ENCODE results near the gene MRPL12.
"Not testable (repeated sequence)": the region's sequence is repeated elsewhere in the genome, so short reads cannot be mapped to it uniquely, and the experiment has no call there.

Gene MRPL12

DNA sequence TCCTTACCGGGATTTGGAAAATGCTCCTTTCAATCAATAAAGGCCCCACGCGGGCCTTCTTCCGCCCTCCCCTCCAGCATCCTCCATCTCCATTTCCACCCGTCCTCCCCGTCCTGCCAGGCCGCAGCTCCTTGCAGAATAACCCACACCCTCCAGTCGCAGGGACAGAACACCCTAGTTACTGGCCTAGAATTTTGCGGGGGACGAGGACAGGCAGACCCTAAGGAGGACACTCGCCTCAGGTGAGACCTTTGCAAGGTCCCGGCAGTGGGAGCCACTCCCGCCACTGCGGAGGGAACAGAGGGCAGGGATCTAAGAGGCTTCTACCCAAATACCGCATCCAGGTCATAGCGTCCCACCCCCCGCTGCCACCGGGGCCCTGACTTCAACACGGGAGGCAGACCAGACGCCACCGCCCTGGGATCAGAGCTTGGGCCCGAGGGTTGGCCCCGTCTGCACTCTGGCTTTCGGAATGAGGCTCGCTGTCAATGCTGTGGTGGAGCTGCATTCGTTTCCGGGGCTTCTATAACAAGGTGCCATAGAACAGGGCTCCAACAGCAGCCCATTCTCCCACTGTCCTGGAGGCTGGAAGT is 35.7 kb downstream of the MRPL12 start:
- no peak overlapping the region for H3K9ac ChIP-seq
- peaks cover 0 to 7% (median 0%) of the 10 kb centered on the region in 11 experiments; a peak in 5 of 22 replicates for H4K20me1 ChIP-seq
- no peak overlapping the region for H3K4me3 ChIP-seq
- H3K4me2 ChIP-seq = no peak overlapping the region
- H3K27me3 ChIP-seq = no peaks in the 10 kb centered on the region; a peak in 2 of 22 replicates
- no peak overlapping the region for H3K27ac ChIP-seq
- H3K36me3 ChIP-seq = no peaks in the 10 kb centered on the region
- no peak for TF ChIP-seq Cebpa-rat (IDR thresholded peaks at IDR 0.05)
- H3K4me1 ChIP-seq = peaks cover 27 to 50% (median 33%) of the 10 kb centered on the region in 10 experiments
- no peaks in the 10 kb centered on the region for H3K9me3 ChIP-seq (replicated peaks in 1 of 11)

- peaks cover 20 to 43% (median 26%) of the 10 kb centered on the region in 10 experiments for H3K4me1 ChIP-seq
- H3K9me3 ChIP-seq (replicated peaks in 1 of 11); H4K20me1 ChIP-seq; H3K27me3 ChIP-seq; H3K4me3 ChIP-seq; H3K4me2 ChIP-seq; H3K36me3 ChIP-seq; H3K27ac ChIP-seq; H3K9ac ChIP-seq: not testable (repeated sequence)
Observed at GRCh38 chr17:81739593-81739992, 36.4 kb downstream of the MRPL12 start.

DNA sequence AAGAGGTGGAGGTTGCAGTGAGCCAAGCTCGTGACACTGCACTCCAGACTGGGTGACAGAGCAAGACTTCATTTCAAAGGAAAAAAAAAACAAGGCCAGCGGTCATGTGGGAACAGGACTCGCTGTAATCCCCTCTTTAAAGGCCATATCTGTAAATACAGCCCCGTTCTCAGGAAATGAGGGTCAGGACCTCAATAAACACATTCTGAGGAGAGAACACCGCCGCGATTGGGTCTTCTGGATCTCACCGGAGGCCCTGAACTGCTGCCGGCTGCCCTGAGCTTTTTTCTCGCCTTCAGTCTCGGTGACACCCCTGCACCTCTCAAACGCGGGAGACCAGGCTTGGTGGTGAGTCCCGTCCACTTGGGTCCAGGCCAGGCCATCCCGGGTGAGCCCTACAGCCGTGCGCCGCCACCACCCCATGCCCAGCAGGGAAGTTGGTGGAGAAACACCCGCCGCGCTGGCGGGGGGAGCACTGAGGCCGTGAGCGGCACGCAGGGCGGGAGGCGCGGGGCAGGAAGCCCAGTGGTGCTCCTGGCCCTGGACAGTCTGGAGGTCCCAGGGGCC is 37.3 kb downstream of the MRPL12 start:
- Histone ChIP-seq H3K27me3 (no peaks in the 10 kb centered on the region), H3K36me3 (no peaks in the 10 kb centered on the region), H3K27ac (no peak overlapping the region), H3K4me2 (no peak overlapping the region), H3K4me1 (peaks cover 11 to 35% (median 17%) of the 10 kb centered on the region in 10 experiments), H3K4me3 (no peak overlapping the region), H3K9ac (no peak overlapping the region), H4K20me1 (0 out of 22 replicates have a peak, but pooled peaks cover 0 to under 1% (median 0%) of the 10 kb centered on the region in 11 experiments), H3K9me3 (replicated peaks in 1 of 11) (no peaks in the 10 kb centered on the region)
- TF ChIP-seq Cebpa-rat (IDR thresholded peaks at IDR 0.05) = no peak

DNA sequence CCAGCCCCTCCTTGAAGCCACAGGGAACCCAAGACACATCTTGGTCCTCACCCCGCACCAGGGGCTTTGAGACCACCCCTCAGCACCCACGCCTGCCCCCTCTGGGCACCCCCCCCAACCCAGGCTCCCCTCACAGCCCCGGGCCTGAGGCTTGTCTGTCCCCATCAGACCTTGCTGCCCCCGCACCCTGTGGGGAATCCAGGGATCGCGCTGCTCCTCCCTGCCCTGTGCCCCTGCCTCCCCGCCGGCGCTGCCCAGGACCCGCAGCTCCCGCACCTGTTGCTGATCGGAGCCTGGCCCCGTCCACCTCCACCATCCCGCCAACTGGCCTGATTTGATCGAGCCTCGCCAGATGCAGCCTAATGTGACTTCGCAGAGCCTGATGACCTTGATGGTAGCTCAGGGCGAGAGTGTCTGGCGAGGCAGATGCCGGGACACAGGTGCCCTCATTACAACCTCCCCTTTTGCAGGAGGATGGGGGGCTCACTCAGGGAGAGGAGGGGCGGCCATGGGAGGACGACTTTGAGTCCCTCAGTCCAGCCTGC is 38.0 kb downstream of the MRPL12 start:
- Histone ChIP-seq H4K20me1 (no peaks in the 10 kb centered on the region), H3K4me3 (no peak overlapping the region), H3K36me3 (no peaks in the 10 kb centered on the region), H3K4me2 (no peak overlapping the region), H3K27me3 (no peaks in the 10 kb centered on the region), H3K4me1 (peaks cover 7 to 28% (median 11%) of the 10 kb centered on the region in 10 experiments), H3K9me3 (replicated peaks in 1 of 11) (no peaks in the 10 kb centered on the region), H3K9ac (no peak overlapping the region), H3K27ac (no peak overlapping the region)
- TF ChIP-seq Cebpa-rat (IDR thresholded peaks at IDR 0.05) = no peak

- Histone ChIP-seq H3K4me2 (no peak overlapping the region; a peak in 1 of 22 replicates), H3K4me3 (no peak overlapping the region), H3K4me1 (peaks cover under 1 to 21% (median 4%) of the 10 kb centered on the region in 10 experiments; a peak in 13 of 20 replicates), H3K9me3 (replicated peaks in 1 of 11) (no peaks in the 10 kb centered on the region), H3K9ac (no peak overlapping the region), H3K27ac (no peak overlapping the region), H4K20me1 (no peaks in the 10 kb centered on the region), H3K27me3 (no peaks in the 10 kb centered on the region), H3K36me3 (no peaks in the 10 kb centered on the region)
- TF ChIP-seq Cebpa-rat (IDR thresholded peaks at IDR 0.05) = no peak
Observed at GRCh38 chr17:81741594-81742452, 38.7 kb downstream of the MRPL12 start.

Data from BLaER1 treated with 17β-estradiol and CSF1 and Interleukin-3, amounts not matched to agents 10 nM and 100 nM (cell line).